A549 (cell line): ENCODE data around the gene ZNF467. TPM values are rescaled to one million over a fixed set of nuclear protein-coding genes. Genes with fewer than 3 reads are reported as not detected.

Source experiments
- ATAC-seq, 2 experiments: fragments of 200-7000 bp in 1 of 2; fragments of >200 bp in 1 of 2; cut with Nextera tagmentation in 1 of 2; cut with Tn5 transposase in 1 of 2; 3 replicates each; pipeline versions ENCODE4 v1.8.0 to v1.9.1; 2018 to 2020; ENCODE audit warnings: mild to moderate bottlenecking in 1 of 2, moderate library complexity in 1 of 2
- CTCF ChIA-PET: fragments of 300-600 bp; sonication (Branson Sonifier 250); formaldehyde crosslinking; extraction: SDS; loops from one replicate; lab custom pipeline; 2021; ENCODE audit warnings: antibody characterized with exemption, inconsistent platforms; lab: Yijun Ruan, JAX
- POLR2A ChIA-PET: fragments of 350-600 bp; formaldehyde crosslinking; extraction: SDS; loops from one replicate; lab custom pipeline; 2021; ENCODE audit warnings: antibody characterized with exemption, inconsistent platforms; lab: Yijun Ruan, JAX
- DNase-seq, 2 experiments: peaks; one replicate each; pipeline versions ENCODE4 v3.0.0 to v3.0.0-alpha.2; 2011 to 2016; ENCODE audit warnings: low read depth in 1 of 2, low spot score in 1 of 2
- FAIRE-seq: peaks from 2 replicates; lab custom pipeline; 2011; peaks lifted over from hg19 to GRCh38; lab: Jason Lieb, UNC
- H3K27ac ChIP-seq, 2 experiments: fragments of >200 bp; sonication (Bioruptor Twin); formaldehyde crosslinking; 3 replicates each; pipeline ENCODE4 v1.5.1; 2016 to 2017
- H3K4me1 ChIP-seq: fragments of >200 bp; sonication (Bioruptor Twin); formaldehyde crosslinking; 3 replicates; pipeline ENCODE4 v1.6.1; 2016
- H3K4me2 ChIP-seq: fragments of >200 bp; sonication (Bioruptor Twin); formaldehyde crosslinking; 3 replicates; pipeline ENCODE4 v1.6.1; 2016
- H3K4me3 ChIP-seq: fragments of >200 bp; sonication (Bioruptor Twin); formaldehyde crosslinking; 3 replicates; pipeline ENCODE4 v1.5.1; 2016
- H3K9me3 ChIP-seq: fragments of >200 bp; sonication (Bioruptor Twin); formaldehyde crosslinking; 3 replicates; pipeline ENCODE4 v1.6.1; 2016
- CEBPB ChIP-seq, 2 experiments: fragments of >200 bp in 1 of 2; sonication (Bioruptor Twin) in 1 of 2; formaldehyde crosslinking in 1 of 2; IDR thresholded peaks; 2 replicates each; pipeline ENCODE4 v1.6.1; 2012 to 2016
- CHD2 ChIP-seq: fragments of 150-350 bp; IDR thresholded peaks from 2 replicates; pipeline ENCODE4 v1.6.1; 2014; ENCODE audit warnings: low read length; ENCODE audit not compliant: partially characterized antibody
- HDAC2 ChIP-seq: fragments of 200-600 bp; sonication (generic); IDR thresholded peaks from 2 replicates; pipeline ENCODE4 v1.6.1; 2016
- KDM1A ChIP-seq: fragments of 200-600 bp; sonication (generic); IDR thresholded peaks from 2 replicates; pipeline ENCODE4 v1.6.1; 2016; ENCODE audit warnings: low read depth, mild to moderate bottlenecking
- MAZ ChIP-seq: fragments of 150-350 bp; IDR thresholded peaks from 2 replicates; pipeline ENCODE4 v1.6.1; 2014; ENCODE audit warnings: antibody characterized with exemption, low read depth, low read length, borderline replicate concordance
- NFE2L2 ChIP-seq: fragments of 150-350 bp; conservative IDR thresholded peaks from 2 replicates; pipeline ENCODE4 v1.6.1; 2014; ENCODE audit warnings: low read length
- NPAS2 ChIP-seq: fragments of 250-450 bp; sonication (Bioruptor Pico); IDR thresholded peaks from 2 replicates; pipeline ENCODE4 v1.8.0; 2022; ENCODE audit warnings: mild to moderate bottlenecking, moderate library complexity, borderline replicate concordance
- RAD21 ChIP-seq, 2 experiments: fragments of >200 bp in 1 of 2; sonication (Bioruptor Twin) in 1 of 2; formaldehyde crosslinking in 1 of 2; IDR thresholded peaks in 1 of 2; conservative IDR thresholded peaks in 1 of 2; 2 replicates in 1 of 2; 3 replicates in 1 of 2; pipeline ENCODE4 v1.6.1; 2012 to 2018; ENCODE audit warnings: inconsistent platforms in 1 of 2
- RNF2 ChIP-seq: fragments of 200-600 bp; sonication (generic); IDR thresholded peaks from 2 replicates; pipeline ENCODE4 v1.6.1; 2016; ENCODE audit warnings: low read depth, mild to moderate bottlenecking, antibody characterized with exemption, moderate library complexity, borderline replicate concordance
- SREBF2 ChIP-seq: fragments of 450-650 bp; IDR thresholded peaks from 2 replicates; pipeline ENCODE4 v1.6.1; 2014; ENCODE audit warnings: mild to moderate bottlenecking, moderate library complexity
- ZFP36 ChIP-seq: fragments of 450-650 bp; IDR thresholded peaks from 2 replicates; pipeline ENCODE4 v1.6.1; 2014; ENCODE audit warnings: borderline replicate concordance; ENCODE audit not compliant: partially characterized antibody
- ZSCAN20 ChIP-seq: fragments of 250-450 bp; sonication (Bioruptor Pico); IDR thresholded peaks from 2 replicates; pipeline ENCODE4 v1.8.0; 2022; ENCODE audit warnings: mild to moderate bottlenecking, moderate library complexity
- WGBS: methylation state at CpG from one replicate; pipeline ENCODE4 v1.1.6; 2017; ENCODE audit errors: missing lambda C conversion rate; 5-methylcytosine and 5-hydroxymethylcytosine counted together
- polyA plus RNA-seq, 4 experiments: library from polyadenylated mRNA; depleted of rRNA in 3 of 4; stranded (reverse); fragments of >200 nt; fragmentation: RNase III in 1 of 4; extraction: RNeasy Plus Mini Kit Qiagen cat#74134 plus additional on column Dnase treatment in 1 of 4; gene quantifications; 2 replicates in 3 of 4; 3 replicates in 1 of 4; pipeline ENCODE4 v1.2.3, GENCODE V29; 2011 to 2017
- TF ChIP-seq, protein P1 (sequence below): fragments of 450-650 bp; IDR thresholded peaks from 2 replicates; pipeline ENCODE4 v1.6.1; 2014; ENCODE audit warnings: antibody characterized with exemption
- TF ChIP-seq, protein P2 (sequence below): fragments of >200 bp; sonication (Bioruptor Twin); formaldehyde crosslinking; IDR thresholded peaks from 2 replicates; pipeline ENCODE4 v1.6.1; 2016
- TF ChIP-seq, protein P3 (sequence below): fragments of 200-600 bp; sonication (generic); IDR thresholded peaks from 2 replicates; pipeline ENCODE4 v1.6.1; 2016; ENCODE audit warnings: antibody characterized with exemption, mild to moderate bottlenecking, moderate library complexity
- TF ChIP-seq, protein P4 (sequence below): fragments of >200 bp; sonication (Bioruptor Twin); formaldehyde crosslinking; IDR thresholded peaks from 3 replicates; pipeline ENCODE4 v1.5.1; 2016

The ZNF467 gene
- polyA plus RNA-seq, 2 of the 4 experiments (the other 2 are of a cell fraction): 3.1 to 3.3 TPM

DNA sequence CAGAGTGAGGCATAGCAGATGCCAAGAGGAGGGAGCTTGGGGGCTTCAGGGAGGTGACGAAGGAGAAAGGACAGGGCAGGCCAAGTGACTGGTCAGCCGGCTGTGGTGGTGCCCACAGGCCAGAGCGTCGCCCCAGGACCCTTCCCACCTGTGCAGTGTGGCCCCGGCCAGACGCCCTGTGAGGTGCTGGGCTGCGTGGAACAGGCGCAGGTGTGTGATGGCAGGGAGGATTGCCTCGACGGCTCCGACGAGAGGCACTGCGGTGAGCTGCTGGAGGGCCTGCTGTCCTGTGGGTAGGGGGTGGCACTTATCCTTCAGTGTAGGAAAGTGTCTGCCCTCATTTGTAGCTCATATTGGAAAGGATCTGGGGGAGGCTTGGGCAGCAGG lies 26.8 kb upstream of the ZNF467 start:
- FAIRE-seq (no peak), DNase-seq (no peak), ATAC-seq (no peak)
- ChIA-PET POLR2A (no interaction called here), CTCF (interaction anchor here (1.0 to 2.3 kb wide), 5 partner anchors 9 to 58 kb away, joined by 3 to 10 read pairs (median 4); no protein-coding TSS in a partner anchor)
- TF ChIP-seq, protein P1, sequence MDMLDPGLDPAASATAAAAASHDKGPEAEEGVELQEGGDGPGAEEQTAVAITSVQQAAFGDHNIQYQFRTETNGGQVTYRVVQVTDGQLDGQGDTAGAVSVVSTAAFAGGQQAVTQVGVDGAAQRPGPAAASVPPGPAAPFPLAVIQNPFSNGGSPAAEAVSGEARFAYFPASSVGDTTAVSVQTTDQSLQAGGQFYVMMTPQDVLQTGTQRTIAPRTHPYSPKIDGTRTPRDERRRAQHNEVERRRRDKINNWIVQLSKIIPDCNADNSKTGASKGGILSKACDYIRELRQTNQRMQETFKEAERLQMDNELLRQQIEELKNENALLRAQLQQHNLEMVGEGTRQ: no peak
- TF ChIP-seq NPAS2 (CRISPR knock-in tag) (no peak), HDAC2 (no peak), RNF2 (no peak), MAZ (no peak), SREBF2 (no peak), NFE2L2 (no peak), CEBPB (IDR thresholded peaks at IDR 0.05) (no peak), ZSCAN20 (CRISPR knock-in tag) (no peak), RAD21 (conservative IDR thresholded peaks at IDR 0.05 in 1 of 2, IDR thresholded peaks at IDR 0.05 in 1 of 2) (no peak), KDM1A (no peak), ZFP36 (no peak)
- TF ChIP-seq, protein P2, sequence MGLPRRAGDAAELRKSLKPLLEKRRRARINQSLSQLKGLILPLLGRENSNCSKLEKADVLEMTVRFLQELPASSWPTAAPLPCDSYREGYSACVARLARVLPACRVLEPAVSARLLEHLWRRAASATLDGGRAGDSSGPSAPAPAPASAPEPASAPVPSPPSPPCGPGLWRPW: no peak
- TF ChIP-seq, protein P3, sequence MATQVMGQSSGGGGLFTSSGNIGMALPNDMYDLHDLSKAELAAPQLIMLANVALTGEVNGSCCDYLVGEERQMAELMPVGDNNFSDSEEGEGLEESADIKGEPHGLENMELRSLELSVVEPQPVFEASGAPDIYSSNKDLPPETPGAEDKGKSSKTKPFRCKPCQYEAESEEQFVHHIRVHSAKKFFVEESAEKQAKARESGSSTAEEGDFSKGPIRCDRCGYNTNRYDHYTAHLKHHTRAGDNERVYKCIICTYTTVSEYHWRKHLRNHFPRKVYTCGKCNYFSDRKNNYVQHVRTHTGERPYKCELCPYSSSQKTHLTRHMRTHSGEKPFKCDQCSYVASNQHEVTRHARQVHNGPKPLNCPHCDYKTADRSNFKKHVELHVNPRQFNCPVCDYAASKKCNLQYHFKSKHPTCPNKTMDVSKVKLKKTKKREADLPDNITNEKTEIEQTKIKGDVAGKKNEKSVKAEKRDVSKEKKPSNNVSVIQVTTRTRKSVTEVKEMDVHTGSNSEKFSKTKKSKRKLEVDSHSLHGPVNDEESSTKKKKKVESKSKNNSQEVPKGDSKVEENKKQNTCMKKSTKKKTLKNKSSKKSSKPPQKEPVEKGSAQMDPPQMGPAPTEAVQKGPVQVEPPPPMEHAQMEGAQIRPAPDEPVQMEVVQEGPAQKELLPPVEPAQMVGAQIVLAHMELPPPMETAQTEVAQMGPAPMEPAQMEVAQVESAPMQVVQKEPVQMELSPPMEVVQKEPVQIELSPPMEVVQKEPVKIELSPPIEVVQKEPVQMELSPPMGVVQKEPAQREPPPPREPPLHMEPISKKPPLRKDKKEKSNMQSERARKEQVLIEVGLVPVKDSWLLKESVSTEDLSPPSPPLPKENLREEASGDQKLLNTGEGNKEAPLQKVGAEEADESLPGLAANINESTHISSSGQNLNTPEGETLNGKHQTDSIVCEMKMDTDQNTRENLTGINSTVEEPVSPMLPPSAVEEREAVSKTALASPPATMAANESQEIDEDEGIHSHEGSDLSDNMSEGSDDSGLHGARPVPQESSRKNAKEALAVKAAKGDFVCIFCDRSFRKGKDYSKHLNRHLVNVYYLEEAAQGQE: no peak
- Histone ChIP-seq H3K4me3 (no peak overlapping the region), H3K4me1 (no peaks in the 10 kb centered on the region), H3K9me3 (no peaks in the 10 kb centered on the region), H3K4me2 (no peak overlapping the region), H3K27ac (no peak overlapping the region)
- WGBS: 87% methylated on average over 8 of the region's 13 CpGs

DNA sequence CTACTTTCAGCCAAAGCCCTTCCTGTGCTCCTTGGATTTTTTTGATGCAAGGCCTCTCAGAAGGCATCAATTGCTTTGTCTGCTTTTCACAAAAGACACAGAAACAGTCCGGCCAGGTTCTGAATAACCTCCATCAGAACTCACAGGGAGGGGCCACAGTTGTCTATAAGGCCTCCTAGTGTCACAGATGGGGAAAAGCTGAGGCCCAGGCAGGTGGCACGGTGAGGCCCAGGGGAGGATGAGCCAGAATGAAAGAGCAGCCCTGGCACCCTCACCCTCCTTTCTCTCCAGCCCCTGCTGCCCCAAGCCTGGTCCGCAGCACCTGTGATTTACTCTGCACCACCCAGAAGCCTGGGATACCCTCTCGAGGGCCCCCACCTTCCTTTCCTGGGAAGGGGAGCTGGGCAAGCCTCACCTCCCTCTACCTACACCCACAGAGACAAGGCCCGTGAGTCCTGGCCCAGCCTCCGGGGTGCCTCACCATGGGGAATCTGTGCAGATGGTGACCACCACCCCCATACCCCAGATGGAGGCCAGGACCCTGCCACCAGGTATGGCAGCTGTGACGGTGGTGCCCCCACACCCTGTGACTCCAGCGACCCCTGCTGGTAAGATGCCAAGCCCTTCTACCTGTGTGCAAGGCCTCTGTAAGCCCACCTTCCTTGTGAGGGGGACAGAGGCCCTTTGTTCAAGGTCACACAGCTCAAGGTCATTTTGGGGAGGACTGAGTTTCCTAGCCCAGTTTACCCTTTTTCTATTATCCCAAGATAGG lies 26.2 kb upstream of the ZNF467 start:
- Histone ChIP-seq H3K9me3 (no peaks in the 10 kb centered on the region), H3K4me3 (no peak overlapping the region), H3K27ac (no peak overlapping the region), H3K4me1 (no peaks in the 10 kb centered on the region), H3K4me2 (no peak overlapping the region)
- ChIA-PET POLR2A (no interaction called here), CTCF (interaction anchor here (1.0 to 2.3 kb wide), 6 partner anchors 9 to 137 kb away, joined by 3 to 10 read pairs (median 4); no protein-coding TSS in a partner anchor)
- peak in 1 of 2 experiments; percentile 40; a peak in 3 of 6 replicates for ATAC-seq
- no peak for TF ChIP-seq CHD2
- TF ChIP-seq, protein P4, sequence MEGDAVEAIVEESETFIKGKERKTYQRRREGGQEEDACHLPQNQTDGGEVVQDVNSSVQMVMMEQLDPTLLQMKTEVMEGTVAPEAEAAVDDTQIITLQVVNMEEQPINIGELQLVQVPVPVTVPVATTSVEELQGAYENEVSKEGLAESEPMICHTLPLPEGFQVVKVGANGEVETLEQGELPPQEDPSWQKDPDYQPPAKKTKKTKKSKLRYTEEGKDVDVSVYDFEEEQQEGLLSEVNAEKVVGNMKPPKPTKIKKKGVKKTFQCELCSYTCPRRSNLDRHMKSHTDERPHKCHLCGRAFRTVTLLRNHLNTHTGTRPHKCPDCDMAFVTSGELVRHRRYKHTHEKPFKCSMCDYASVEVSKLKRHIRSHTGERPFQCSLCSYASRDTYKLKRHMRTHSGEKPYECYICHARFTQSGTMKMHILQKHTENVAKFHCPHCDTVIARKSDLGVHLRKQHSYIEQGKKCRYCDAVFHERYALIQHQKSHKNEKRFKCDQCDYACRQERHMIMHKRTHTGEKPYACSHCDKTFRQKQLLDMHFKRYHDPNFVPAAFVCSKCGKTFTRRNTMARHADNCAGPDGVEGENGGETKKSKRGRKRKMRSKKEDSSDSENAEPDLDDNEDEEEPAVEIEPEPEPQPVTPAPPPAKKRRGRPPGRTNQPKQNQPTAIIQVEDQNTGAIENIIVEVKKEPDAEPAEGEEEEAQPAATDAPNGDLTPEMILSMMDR: peak; percentile 25; the same call in 1 of the 3 replicates
- peak; percentile 30 to 47; a peak in 2 of 5 replicates for TF ChIP-seq RAD21 (conservative IDR thresholded peaks at IDR 0.05 in 1 of 2, IDR thresholded peaks at IDR 0.05 in 1 of 2)
- no peak for FAIRE-seq
- peak in 1 of 2 experiments; percentile 22 for DNase-seq
- 51% methylated on average over 6 of the region's 8 CpGs for WGBS
